HG02759 (cell line): ENCODE data around the gene LRRC74A.

ENCODE experiments used
- ATAC-seq: cut with Tn5 transposase; IDR thresholded peaks from one replicate; pipeline ENCODE4 v1.9.1; 2021; ENCODE audit warnings: mild to moderate bottlenecking, moderate library complexity; ENCODE audit not compliant: unreplicated experiment

LRRC74A gene

DNA sequence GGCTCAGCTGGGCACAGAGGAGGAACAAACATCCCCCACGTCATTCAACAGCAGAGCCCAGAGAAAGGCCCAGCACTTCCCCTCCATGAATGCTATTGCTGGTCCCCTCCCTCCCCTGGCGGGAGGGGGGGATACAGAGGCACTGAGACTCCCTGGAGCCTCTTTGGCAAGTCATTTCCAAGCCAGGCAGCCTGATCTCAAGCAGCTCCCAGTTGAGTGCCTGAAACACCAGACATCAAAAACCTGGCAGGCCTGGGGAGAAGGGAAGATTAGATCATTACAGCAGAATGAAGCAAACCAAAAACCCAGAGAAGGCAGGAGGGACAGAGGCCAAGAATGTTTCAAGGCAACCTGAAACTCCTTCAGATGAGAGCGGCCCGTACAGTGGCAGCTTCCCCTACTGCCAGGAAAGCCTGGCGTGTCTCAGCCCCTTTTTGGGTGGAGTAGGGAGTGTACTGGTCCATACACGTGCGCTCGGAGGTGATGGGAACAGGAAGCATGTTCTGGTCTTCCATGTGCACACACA is 92.1 kb downstream of the LRRC74A start:
- ATAC-seq, result no peak

DNA sequence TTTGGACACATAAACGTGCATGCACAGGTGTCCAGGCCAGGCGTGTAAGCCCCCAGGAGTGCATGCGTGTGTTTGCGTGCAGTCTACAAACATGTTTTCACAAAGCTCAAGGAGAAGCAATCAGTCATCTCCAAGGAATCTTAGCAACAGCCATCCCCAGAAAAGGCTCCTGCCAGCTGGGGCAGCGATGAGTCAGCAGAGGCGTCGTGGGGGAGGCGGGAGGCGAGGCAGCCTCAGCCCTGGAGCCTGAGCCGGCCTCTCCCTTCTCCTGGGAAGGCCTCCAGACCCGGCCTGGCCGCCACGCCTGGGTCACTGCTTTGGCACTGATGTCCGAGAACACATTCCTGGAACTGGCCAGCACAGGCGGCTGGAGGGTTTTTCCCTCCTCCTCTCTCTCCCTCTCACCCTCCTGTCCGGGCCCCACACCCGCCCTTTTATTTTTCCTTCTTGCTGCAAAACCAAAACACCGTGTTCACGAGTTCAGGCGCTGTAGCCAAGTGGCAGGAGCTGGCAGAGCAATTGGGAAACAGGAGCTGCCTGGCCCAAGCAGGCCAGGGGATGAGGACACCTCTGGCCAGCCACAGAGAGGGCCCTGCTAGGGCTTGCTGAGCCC is 92.7 kb downstream of the LRRC74A start:
- no peak for ATAC-seq
